GM21390 (cell line): ENCODE results near the gene PLEKHS1.
"Not testable (repeated sequence)": the region's sequence is repeated elsewhere in the genome, so short reads cannot be mapped to it uniquely, and the experiment has no call there.

Experiments
- ATAC-seq: cut with Tn5 transposase; IDR thresholded peaks from one replicate; pipeline ENCODE4 v1.9.1; 2021; ENCODE audit not compliant: unreplicated experiment

Gene PLEKHS1

GRCh38 chr10:113740850-113741249 lies 10.6 kb upstream of the PLEKHS1 start:
- no peak for ATAC-seq

GRCh38 chr10:113742466-113742865 lies 9.0 kb upstream of the PLEKHS1 start:
- ATAC-seq, result no peak

GRCh38 chr10:113743594-113743993 lies 7.9 kb upstream of the PLEKHS1 start:
- no peak for ATAC-seq

GRCh38 chr10:113745374-113745773 lies 6.1 kb upstream of the PLEKHS1 start:
- ATAC-seq, result no peak

- no peak for ATAC-seq
Observed at GRCh38 chr10:113746217-113746957, 5.1 kb upstream of the PLEKHS1 start.

GRCh38 chr10:113752553-113752952 lies 1.1 kb downstream of the PLEKHS1 start:
- ATAC-seq, result no peak

- ATAC-seq, result no peak
Observed at GRCh38 chr10:113753020-113753692, 1.7 kb downstream of the PLEKHS1 start.

GRCh38 chr10:113754125-113754524 lies 2.6 kb downstream of the PLEKHS1 start:
- no peak for ATAC-seq

GRCh38 chr10:113754768-113755167 lies 3.3 kb downstream of the PLEKHS1 start:
- ATAC-seq, result no peak

- ATAC-seq, result no peak
Observed at GRCh38 chr10:113756940-113757543, 5.6 kb downstream of the PLEKHS1 start.

GRCh38 chr10:113762083-113762482 lies 10.6 kb downstream of the PLEKHS1 start:
- no peak for ATAC-seq

GRCh38 chr10:113764582-113764981 lies 13.1 kb downstream of the PLEKHS1 start:
- ATAC-seq, result no peak

- no peak for ATAC-seq
Observed at GRCh38 chr10:113765910-113766309, 14.4 kb downstream of the PLEKHS1 start.

GRCh38 chr10:113767222-113767621 lies 15.7 kb downstream of the PLEKHS1 start:
- no peak for ATAC-seq

- ATAC-seq, result no peak
Observed at GRCh38 chr10:113770346-113770745, 18.9 kb downstream of the PLEKHS1 start.

- not testable (repeated sequence) for ATAC-seq
Observed at GRCh38 chr10:113771131-113771530, 19.6 kb downstream of the PLEKHS1 start.

- ATAC-seq, result no peak
Observed at GRCh38 chr10:113775686-113776294, 24.3 kb downstream of the PLEKHS1 start.

GRCh38 chr10:113776553-113776952 lies 25.1 kb downstream of the PLEKHS1 start:
- ATAC-seq, result no peak

- no peak for ATAC-seq
Observed at GRCh38 chr10:113780681-113781250, 29.3 kb downstream of the PLEKHS1 start.

GRCh38 chr10:113782367-113782766 lies 30.9 kb downstream of the PLEKHS1 start:
- ATAC-seq, result no peak

- ATAC-seq, result no peak
Observed at GRCh38 chr10:113782986-113783704, 31.7 kb downstream of the PLEKHS1 start.
